ENCODE measurements around the gene LRP2. TPM values are rescaled to one million over a fixed set of nuclear protein-coding genes. Genes with fewer than 3 reads are reported as not detected.

LRP2 gene
- total RNA-seq, 4 donors from 2014 or later, result not detected

DNA sequence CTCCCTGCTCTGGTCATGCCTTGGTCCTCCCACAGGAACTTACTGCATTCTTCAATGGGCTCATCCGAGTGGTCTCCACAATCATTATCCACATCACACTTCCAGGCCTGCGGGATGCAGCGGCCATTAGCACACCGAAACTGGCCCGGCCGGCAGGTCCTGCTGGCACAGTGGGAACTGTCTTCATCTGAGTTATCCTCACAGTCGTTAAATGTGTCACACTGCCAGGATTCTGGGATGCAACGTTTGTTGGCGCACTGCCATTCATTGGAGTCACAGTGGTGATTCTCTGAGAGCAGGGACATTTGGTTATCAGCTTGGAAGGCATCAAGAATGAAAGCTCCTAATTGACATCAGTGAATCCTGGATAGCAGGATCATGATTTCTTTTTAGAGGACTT is 188.5 kb downstream of the LRP2 start:
- no peaks in the 10 kb centered on the region for H3K4me1 ChIP-seq
- no peak for DNase-seq
- no peak overlapping the region for H3K27ac ChIP-seq
- H3K4me3 ChIP-seq, result no peak overlapping the region
- H3K36me3 ChIP-seq, result no peaks in the 10 kb centered on the region
- TF ChIP-seq, protein P1, sequence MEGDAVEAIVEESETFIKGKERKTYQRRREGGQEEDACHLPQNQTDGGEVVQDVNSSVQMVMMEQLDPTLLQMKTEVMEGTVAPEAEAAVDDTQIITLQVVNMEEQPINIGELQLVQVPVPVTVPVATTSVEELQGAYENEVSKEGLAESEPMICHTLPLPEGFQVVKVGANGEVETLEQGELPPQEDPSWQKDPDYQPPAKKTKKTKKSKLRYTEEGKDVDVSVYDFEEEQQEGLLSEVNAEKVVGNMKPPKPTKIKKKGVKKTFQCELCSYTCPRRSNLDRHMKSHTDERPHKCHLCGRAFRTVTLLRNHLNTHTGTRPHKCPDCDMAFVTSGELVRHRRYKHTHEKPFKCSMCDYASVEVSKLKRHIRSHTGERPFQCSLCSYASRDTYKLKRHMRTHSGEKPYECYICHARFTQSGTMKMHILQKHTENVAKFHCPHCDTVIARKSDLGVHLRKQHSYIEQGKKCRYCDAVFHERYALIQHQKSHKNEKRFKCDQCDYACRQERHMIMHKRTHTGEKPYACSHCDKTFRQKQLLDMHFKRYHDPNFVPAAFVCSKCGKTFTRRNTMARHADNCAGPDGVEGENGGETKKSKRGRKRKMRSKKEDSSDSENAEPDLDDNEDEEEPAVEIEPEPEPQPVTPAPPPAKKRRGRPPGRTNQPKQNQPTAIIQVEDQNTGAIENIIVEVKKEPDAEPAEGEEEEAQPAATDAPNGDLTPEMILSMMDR (IDR thresholded peaks at IDR 0.05), result no peak
- no peak for TF ChIP-seq POLR2A (IDR thresholded peaks at IDR 0.05)
- H3K9me3 ChIP-seq, result no peaks in the 10 kb centered on the region
- no peaks in the 10 kb centered on the region for H3K27me3 ChIP-seq

DNA sequence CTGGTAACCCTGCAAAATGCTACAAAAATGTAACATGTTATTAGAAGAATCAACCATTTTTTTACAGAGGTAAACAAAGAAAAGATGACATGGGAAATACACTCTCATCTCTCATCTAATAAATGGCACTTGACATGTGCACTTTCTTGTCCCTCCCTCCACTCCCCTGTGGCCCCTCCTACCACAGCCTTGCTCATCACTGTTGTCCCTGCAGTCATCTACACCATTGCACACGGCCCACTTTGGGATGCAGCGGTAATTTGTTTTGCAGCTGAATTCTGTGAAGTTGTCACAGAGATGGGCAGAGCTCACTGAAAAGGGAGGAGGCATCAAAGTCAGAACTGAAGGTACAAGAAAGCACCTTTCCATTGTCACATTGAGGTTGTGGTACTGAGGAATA is 189.4 kb downstream of the LRP2 start:
- DNase-seq, result no peak
- no peak for TF ChIP-seq POLR2A (IDR thresholded peaks at IDR 0.05)
- TF ChIP-seq, protein P1 (IDR thresholded peaks at IDR 0.05), result no peak
- H3K4me3 ChIP-seq, result no peak overlapping the region
- no peak overlapping the region for H3K27ac ChIP-seq
- no peaks in the 10 kb centered on the region for H3K9me3 ChIP-seq
- H3K36me3 ChIP-seq, result no peaks in the 10 kb centered on the region
- no peaks in the 10 kb centered on the region for H3K4me1 ChIP-seq
- no peaks in the 10 kb centered on the region for H3K27me3 ChIP-seq

- Histone ChIP-seq H3K27ac (no peak overlapping the region), H3K36me3 (no peaks in the 10 kb centered on the region), H3K27me3 (no peaks in the 10 kb centered on the region), H3K4me3 (no peak overlapping the region), H3K9me3 (no peaks in the 10 kb centered on the region), H3K4me1 (no peaks in the 10 kb centered on the region)
- DNase-seq, result no peak
- TF ChIP-seq, protein P1 (IDR thresholded peaks at IDR 0.05), result no peak
- no peak for TF ChIP-seq POLR2A (IDR thresholded peaks at IDR 0.05)
Observed at GRCh38 chr2:169172151-169172735, 190.1 kb downstream of the LRP2 start.

GRCh38 chr2:169165791-169166190 is 196.5 kb downstream of the LRP2 start:
- no peak overlapping the region for H3K27ac ChIP-seq
- no peaks in the 10 kb centered on the region for H3K4me1 ChIP-seq
- DNase-seq, result no peak
- no peak overlapping the region for H3K4me3 ChIP-seq
- H3K9me3 ChIP-seq, result no peaks in the 10 kb centered on the region
- H3K27me3 ChIP-seq, result no peaks in the 10 kb centered on the region
- TF ChIP-seq, protein P1 (IDR thresholded peaks at IDR 0.05), result no peak
- TF ChIP-seq POLR2A (IDR thresholded peaks at IDR 0.05), result no peak
- no peaks in the 10 kb centered on the region for H3K36me3 ChIP-seq

GRCh38 chr2:169164311-169164710 is 198.0 kb downstream of the LRP2 start:
- no peak overlapping the region for H3K4me3 ChIP-seq
- H3K4me1 ChIP-seq, result no peaks in the 10 kb centered on the region
- H3K36me3 ChIP-seq, result no peaks in the 10 kb centered on the region
- no peak overlapping the region for H3K27ac ChIP-seq
- H3K9me3 ChIP-seq, result no peaks in the 10 kb centered on the region
- TF ChIP-seq, protein P1 (IDR thresholded peaks at IDR 0.05), result no peak
- no peak for TF ChIP-seq POLR2A (IDR thresholded peaks at IDR 0.05)
- DNase-seq, result no peak
- H3K27me3 ChIP-seq, result no peaks in the 10 kb centered on the region

DNA sequence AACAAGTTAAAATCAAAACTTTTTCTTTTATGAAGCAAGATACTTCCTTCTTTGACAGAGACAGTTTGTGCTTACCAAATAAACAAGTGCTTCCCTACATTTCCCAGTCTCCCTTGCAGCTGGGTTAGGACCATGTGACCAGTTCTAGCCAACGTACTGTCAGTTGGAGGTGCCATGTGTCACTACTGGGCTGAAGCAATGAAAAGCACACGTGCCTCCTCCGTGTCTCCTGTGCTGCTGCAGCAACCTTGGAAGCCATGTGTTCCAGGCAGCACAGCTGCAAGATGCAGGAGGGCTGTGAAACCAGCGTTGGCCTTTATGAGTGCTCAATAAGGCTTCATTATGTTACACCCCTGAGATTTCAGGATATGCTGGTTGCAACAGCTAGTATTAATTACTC is 199.7 kb downstream of the LRP2 start:
- Histone ChIP-seq H3K27me3 (no peaks in the 10 kb centered on the region), H3K4me1 (no peaks in the 10 kb centered on the region), H3K36me3 (no peaks in the 10 kb centered on the region), H3K4me3 (no peak overlapping the region), H3K27ac (no peak overlapping the region), H3K9me3 (no peaks in the 10 kb centered on the region)
- DNase-seq, result no peak
- TF ChIP-seq, protein P1 (IDR thresholded peaks at IDR 0.05), result no peak
- no peak for TF ChIP-seq POLR2A (IDR thresholded peaks at IDR 0.05)
